DOHH2 (cell line): Measurements from ENCODE around the gene SPP2.

ENCODE experiments used
- EZH2phosphoT487 ChIP-seq: fragments of 200-600 bp; sonication (generic); IDR thresholded peaks from 2 replicates; pipeline ENCODE4 v1.6.1; 2017; ENCODE audit warnings: borderline replicate concordance, mild to moderate bottlenecking, antibody characterized with exemption, low read length, moderate library complexity, mixed read lengths
- TF ChIP-seq, protein P1 (sequence below): fragments of 200-600 bp; sonication (generic); IDR thresholded peaks from one replicate; pipeline ENCODE4 v1.5.1; 2014; ENCODE audit warnings: antibody characterized with exemption, mild to moderate bottlenecking, low read depth, low read length; ENCODE audit not compliant: poor library complexity, severe bottlenecking

DNA sequence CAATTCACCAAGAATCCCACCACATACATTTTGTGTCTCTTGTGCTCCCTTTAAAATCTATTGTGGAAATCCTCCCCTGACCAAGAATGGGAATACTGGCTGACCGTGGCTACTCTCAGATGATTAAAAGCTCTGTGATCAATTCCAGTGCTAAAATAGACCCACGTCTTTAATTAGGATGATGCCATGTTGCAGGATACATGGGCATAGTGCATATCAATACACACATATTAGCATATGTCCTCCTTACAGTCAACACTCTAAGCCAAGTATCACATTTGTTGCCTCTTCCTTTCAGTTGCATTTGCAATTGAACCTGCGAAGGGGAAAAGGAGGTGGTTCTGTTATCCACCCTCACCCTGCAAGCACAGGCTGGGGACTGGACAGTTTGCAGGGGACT is 41.8 kb downstream of the SPP2 start:
- TF ChIP-seq, protein P1, sequence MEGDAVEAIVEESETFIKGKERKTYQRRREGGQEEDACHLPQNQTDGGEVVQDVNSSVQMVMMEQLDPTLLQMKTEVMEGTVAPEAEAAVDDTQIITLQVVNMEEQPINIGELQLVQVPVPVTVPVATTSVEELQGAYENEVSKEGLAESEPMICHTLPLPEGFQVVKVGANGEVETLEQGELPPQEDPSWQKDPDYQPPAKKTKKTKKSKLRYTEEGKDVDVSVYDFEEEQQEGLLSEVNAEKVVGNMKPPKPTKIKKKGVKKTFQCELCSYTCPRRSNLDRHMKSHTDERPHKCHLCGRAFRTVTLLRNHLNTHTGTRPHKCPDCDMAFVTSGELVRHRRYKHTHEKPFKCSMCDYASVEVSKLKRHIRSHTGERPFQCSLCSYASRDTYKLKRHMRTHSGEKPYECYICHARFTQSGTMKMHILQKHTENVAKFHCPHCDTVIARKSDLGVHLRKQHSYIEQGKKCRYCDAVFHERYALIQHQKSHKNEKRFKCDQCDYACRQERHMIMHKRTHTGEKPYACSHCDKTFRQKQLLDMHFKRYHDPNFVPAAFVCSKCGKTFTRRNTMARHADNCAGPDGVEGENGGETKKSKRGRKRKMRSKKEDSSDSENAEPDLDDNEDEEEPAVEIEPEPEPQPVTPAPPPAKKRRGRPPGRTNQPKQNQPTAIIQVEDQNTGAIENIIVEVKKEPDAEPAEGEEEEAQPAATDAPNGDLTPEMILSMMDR: no peak
- TF ChIP-seq EZH2phosphoT487: no peak
